Dedifferentiated amniotic fluid mesenchymal stem cell (primary cell): ENCODE results near the gene GATA3.
"Not testable (repeated sequence)": the region's sequence is repeated elsewhere in the genome, so short reads cannot be mapped to it uniquely, and the experiment has no call there.

Experiments used
- DNase-seq: peaks from one replicate; pipeline ENCODE4 v3.0.0-alpha.2; 2016; ENCODE audit errors: extremely low spot score

GATA3 gene

DNA sequence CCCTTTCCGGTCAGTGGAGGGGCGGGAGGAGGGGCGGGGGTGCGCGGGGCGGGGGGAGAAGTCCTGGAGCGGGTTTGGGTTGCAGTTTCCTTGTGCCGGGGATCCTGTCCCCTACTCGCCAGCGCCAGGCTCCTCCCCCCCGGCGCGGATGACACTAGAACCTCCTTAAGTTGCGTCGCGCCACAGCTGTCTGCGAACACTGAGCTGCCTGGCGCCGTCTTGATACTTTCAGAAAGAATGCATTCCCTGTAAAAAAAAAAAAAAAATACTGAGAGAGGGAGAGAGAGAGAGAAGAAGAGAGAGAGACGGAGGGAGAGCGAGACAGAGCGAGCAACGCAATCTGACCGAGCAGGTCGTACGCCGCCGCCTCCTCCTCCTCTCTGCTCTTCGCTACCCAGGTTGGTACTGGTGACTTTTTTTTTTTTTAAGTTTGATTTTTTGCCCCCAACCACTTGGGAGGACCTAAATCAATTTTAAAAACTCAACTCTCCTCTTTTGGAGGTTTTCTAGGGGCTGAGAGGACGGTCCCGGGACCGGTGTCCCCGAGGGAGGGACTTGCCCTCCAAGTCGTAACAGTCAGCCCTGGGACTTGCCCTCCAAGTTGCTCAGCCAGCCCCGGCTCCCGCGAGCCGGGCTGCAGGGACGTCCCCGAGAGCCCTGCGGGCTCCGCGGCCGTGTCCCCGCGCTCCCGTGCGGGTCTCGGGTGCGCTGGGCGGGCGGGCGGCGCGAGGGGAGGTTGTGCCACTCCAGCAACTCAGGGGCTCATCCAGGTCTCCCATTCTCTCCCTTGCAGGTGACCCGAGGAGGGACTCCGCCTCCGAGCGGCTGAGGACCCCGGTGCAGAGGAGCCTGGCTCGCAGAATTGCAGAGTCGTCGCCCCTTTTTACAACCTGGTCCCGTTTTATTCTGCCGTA, at the start of gene GATA3:
TSS of gene GATA3 (plus strand) at position 195 of the 914 bp plus-strand sequence. CDS start 968 bp downstream, outside the sequence.
- DNase-seq = no peak

DNA sequence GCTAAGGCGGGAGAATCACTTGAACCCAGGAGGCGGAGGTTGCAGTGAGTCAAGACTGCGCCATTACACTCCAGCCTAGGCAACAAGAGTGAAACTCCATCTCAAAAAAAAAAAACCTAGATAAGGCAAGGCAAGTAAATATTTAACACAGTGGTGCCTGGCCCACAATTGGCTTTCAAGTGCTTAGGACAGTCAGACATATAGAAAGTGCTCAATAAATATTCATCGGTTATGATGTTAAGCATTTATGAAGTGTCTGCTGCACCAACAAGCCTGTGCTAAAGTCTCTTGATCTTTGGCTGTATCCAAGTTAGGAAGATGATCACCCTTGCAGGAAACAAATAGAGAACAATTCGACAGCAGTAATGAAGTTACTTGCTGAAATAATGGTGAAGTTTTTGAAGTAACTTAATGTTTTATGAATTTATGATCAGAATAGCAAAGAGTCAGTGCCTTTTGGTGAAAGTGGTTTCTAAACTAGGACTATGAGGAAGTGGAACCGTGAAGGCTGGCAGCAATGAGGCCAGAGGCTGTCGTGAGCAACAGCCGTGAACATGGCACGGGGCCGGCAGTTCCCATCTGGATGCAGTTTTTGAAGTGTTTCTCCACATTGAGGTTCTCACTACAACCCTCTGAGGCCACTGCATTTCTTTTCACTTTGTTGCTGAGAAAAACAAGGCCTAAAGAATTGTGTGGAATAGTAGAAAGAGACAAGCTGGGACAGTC, 48.1 kb upstream of the GATA3 start:
- no peak for DNase-seq

DNA sequence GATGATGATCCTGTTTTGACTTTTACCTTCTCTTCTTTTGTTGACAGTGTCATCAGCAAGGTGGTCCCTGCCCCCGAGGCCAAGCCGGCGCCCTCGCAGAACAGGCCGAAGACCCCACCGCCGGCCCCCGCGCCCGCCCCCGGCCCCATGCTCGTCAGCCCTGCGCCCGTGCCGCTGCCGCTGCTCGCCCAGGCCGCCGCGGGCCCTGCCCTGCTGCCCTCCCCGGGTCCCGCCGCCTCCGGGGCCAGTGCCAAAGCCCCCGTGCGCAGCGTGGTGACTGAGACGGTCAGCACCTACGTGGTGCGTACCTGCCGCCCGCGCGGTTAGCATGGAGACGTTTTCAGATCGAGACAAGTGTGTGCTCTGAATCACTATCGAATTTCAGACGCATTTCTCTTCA, 45.5 kb upstream of the GATA3 start:
- no peak for DNase-seq

DNA sequence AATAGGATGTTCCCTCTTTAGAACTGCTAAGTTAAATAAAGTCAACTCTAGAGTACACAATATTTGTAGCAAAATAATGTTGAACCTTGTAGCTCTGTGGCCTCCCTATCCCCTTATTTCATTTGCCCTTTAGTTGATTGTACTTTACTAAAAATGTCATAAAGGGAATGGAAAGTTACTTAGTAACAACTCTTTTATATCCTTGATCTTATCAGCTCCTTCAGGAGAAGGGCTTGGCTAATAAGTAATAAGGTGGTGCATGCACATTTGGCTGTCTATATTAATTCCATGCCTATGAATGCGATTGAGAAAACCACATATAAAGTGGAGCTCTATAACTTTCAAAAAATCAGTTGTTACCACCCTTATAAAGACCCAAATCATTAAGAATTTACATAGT, 41.5 kb upstream of the GATA3 start:
- DNase-seq = no peak

DNA sequence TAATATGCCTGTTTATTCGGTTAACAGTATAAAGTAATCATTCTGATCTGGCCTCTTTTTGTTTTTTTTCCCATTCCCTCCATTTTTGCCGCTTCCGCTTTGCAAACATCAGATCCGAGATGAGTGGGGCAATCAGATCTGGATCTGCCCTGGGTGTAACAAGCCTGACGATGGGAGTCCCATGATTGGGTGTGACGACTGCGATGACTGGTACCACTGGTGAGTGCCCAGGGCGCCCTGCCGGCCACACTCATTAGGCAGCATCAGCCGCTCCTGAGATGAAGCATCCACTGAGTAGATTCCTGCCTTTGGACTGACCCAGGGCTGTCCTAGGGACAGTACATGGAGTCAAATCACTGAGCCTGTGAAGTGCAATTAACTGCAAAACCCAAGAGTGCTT, 40.9 kb upstream of the GATA3 start:
- no peak for DNase-seq

DNA sequence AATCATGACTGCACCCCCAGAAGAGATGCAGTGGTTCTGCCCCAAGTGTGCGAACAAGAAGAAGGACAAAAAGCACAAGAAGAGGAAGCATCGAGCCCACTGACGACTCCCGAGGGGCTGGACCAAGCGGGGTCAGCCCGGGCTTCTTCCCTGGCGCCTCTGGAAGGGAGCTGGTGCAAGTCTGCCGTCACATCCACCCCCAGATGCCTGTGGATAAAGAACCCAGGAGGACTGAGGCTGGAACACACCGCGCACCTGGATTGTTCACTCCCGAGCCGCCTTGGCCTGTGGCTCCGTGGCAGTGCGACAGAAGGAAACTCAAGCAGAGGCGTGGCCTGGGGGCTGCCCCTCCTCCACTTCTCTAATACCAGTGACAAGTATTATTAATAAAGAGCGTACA, 39.8 kb upstream of the GATA3 start:
- no peak for DNase-seq

DNA sequence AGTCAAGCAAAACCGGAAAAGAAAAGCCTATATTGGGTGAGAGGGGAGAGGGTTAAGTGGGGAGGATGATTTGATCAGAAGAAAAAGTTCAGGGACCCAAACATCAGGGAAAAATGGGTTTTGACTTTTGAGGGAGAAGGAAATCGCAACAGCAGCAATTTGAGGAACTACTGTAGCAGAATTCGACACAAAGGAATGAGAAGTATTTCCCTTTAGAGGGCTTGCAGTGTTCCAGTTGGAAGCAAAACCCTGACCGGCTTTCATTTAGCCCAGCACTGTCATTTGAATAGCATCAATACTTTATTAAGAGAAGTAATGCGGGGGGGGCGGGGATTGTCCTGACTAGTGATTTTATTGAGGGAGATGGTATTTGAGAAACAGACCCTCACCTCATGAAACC, 37.2 kb upstream of the GATA3 start:
- DNase-seq = peak; percentile 55

DNA sequence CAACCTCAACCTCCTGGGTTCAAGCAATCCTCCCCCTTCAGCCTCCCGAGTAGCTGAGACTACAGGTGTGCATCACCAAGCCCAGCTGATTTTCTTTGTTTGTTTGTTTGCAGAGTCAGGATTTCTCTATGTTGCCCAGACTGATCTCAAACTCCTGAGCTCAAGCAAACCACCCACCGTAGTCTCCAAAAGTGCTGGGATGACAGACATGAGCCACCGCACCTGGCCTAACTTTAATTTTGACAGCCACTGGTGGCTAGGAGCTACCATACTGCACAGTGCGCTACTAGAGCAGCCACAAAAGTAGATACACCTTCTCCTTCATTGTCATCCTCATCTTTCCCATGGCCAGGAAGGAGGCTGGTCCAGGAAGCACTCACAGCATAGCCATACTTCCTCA, 31.2 kb upstream of the GATA3 start:
- DNase-seq = no peak

DNA sequence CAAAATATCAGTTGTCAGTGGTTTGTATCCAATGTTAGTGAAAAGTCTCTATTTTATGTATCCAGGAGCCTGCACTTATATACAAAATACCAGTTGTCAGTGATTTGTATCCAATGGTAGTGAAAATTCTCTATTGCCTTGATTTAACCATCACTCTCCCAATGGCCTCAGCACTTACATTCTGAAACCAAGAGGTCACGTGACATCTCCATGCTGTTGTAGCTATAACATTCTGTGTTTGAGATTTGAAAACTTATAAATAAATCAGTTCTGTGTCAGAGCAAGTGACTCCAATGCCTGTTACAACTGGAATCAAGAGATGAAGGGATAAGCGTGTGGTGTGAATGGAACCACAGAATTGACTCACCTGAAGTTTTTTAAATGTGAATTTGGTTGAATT, 30.6 kb upstream of the GATA3 start:
- no peak for DNase-seq

DNA sequence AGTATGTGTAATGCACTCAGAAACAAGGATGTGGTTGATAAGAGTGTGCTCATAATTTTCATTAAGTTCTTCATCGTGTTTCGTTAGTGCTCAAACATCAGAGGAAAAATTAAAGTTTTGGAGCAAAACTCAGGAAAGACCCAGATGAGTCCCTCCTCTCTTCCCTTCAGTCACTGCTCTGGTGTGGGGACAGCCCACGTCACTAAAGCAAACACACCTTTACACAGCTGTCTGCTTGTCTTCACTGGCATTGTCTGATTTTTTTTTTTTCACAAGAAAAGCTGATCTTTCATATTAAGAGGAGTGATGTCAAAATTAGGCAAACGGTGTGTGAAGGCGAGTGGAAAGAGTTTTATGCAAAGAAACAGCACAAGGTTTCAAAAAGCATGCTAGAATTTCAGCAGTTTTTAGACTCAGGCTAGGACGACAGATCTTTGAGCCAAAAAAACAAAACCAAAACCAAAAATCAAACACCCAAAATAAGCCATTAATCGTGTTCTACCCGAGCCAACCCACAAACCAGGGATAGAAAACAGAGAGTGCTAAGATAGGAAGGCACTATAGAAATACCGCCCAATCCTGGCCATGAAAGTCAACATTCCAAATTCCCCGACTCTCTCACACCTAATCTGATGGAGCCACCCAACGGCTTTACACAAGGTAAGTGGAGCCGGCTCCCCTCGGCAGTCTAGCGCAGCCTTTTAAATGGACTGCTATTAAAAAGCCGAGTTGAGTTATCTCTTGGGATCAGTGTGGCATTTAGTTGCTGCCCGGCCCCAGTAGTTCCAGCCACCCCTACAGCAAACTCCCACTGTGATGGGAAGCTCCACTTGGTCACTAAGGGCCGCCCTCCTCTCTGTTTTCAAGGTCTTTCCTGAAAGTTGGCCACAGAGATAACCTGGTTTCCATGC, 27.9 kb upstream of the GATA3 start:
- no peak for DNase-seq

DNA sequence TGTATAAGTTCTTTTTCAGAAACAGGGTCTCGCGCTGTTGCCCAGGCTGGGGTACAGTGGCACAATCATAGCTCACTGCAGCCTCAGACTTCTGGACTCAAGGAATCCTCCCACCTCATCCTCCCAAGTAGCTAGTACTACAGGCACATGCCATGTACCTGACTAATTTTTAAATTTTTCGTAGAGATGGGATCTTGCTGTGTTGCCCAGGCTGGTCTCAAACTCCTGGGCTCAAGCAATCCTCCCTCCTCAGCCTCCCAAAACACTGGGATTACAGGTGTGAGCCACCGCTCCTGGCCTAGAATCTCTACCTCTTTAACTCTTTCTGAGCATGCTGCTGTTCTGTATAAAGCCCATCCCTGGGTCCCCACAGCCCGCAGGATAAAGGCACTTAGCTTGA, 23.3 kb upstream of the GATA3 start:
- not testable (repeated sequence) for DNase-seq

DNA sequence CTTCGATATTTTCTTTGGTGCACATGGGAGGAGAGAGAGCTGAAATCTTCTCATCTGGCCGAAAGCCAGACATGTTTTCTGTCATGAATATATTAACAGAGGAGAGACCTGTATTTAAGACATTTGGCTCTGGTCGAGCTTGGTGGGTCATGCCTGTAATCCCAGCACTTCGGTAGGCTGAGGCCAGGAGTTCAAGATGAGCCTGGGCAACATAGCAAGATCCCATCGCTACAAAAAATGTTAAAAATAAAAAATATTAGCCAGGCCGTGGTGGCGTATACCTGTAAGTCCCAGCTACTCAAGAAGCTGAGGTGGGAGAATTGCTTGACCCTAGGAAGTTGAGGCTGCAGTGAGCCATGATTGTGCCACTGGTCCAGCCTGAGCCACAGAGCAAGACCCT, 21.9 kb upstream of the GATA3 start:
- DNase-seq = no peak

DNA sequence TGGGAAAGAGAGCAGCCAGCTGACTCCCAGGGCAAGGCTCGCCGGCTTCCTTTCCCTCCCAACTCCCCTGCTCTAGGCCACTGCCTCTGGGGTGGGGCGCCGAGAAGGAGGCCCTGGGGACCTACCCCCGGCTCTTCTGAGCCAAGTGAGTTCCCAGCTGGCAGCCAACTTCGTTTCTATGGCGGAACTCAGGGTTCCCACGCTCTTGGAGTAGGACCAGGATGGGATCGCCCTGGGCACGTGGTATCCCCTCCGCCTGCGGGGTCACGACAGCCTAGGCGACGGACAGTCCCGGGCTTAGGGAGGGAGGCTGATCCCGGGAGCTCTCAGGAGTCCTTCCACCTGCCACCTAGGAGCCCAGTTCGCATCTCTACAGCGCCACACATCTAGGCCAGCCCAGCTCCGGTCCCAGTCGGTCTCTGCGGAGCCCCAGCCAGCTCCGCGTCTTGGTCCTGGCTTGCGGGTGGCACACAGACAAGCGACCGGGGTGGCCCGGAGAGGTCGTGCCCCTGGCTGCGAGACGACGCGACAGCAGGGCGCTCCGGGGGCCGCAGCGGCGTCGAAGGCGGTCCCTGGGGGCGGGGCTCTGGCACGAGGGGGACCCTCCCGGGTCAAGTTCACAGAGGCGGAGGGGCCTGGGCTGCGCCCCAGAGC, 20.5 kb upstream of the GATA3 start:
- DNase-seq = no peak

DNA sequence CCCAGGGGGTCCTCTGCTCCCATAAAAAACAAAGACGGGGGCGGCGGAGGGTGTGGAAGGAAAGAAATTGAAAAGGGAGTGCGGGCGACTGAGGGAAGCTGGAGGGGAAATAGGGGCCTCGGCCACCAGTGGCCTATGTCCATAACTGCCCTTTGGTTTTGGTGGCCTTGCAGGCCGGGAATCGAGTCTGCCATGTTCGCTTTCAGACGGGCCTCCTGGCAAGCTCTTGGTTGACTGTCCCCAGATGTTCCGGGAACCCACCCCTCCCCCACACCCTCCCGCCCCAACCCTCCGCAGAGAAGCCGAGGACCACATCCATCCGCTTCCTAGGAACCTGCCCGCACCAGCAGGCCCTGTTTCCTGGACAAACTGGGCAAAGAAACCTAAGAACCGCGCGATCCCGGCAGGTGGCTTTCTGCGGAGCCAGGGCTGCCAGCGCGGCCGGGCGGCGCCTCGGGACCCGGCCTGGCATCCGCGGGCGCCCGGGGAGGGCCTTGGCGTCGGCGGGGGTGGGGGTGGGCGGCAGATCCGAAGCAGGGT, 20.0 kb upstream of the GATA3 start:
- DNase-seq = no peak

DNA sequence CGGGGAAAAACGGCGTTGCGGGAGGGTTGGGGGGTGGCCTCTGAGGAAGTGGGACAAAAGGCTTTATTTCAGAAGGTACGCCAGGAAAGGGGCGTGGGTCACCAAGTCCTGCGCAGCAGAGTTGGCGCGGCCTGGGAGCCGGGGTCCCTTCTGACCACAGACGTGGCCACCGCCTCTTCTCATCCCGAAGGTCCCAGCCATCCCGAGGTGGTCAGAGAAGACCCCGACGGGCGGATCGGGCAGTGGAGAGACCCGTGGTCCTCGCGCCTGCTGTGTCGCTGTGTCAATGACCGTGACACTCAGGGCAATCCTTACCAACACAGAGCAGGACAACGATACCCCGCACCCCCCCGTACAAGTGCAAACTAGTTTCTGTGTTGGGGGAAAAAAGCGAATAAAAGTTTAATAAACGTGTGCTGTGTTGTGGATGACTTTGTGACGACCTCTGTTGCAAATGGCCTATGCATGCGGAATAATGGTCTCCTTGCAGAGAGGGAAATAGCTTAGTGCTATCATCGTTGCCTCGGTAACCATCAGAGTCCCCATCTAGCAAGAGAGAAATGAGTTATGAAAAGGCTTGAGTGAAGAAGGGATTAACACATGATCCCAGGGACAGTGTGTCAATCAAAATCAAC, 19.4 kb upstream of the GATA3 start:
- no peak for DNase-seq

DNA sequence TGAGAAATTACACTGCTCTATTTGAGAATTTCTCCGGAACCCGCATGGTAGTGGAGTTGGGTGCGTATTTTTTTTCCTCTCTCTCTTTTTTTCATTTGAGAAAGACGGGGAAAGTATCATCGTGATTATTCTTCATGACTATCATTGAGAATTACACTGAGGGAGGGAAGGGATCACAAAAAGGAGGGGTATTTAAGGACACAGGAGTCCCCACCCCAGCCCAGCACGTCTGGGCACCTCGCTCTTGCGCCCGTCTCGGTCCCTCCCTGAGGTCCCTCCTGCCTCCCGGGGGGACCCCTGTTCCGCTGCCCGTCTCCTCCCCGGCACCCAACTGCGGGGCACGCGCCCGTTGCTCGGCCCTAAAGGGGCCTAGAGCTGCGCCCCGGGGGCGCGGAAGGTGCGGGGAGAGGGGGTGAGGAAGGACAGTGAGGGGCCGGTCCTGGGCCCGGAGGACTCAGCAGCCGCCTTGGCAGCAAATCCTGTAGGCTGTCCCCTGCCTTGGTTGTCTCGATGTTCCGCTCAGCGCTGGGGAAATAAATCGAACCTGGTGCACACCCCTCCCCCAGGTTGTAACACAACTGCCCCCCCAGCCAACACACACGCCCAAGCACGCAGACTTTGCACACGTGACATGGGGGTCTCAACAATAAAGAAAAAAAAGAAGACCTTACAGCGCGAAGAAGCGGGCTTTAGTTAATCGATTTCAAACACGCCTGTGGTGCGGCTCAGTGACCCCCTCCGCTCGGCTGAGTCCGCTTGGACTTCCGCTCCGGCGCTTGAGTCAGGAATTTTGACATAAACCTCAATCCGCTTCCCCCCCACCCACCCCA, 18.6 kb upstream of the GATA3 start:
- no peak for DNase-seq

DNA sequence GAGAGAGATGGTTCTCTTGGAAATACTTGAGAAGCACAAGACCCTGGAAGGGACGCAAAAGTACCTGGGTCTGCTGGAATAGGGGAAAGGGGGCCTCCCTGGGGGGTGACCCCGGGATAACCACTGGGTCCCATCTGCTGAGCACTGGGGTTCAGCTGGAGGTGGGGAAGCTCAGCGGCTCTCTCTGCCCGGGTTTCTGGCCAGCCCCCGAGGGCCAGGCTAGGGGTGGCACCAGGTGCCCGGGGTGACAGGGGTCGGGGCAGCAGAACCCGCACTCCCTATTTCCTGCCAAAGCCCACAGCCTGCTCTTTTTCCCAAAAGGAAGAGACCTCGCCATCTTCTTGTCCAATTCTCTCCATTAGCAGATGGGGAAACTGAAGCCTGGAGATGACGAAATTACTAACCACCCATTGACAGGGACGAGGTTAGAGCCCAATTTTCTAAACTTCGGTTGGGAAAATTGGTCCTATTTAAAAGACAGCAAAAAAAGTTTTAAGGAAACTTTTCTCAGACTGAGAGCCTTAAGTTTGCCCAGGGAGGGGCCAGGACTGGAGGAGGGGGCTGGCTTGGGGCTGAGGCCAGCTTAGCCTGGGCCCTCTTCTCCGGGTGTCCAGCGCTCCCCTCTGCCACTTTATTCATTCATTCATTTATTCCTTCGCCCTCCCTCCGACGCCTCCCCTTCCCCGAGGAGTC, 17.8 kb upstream of the GATA3 start:
- DNase-seq = no peak

DNA sequence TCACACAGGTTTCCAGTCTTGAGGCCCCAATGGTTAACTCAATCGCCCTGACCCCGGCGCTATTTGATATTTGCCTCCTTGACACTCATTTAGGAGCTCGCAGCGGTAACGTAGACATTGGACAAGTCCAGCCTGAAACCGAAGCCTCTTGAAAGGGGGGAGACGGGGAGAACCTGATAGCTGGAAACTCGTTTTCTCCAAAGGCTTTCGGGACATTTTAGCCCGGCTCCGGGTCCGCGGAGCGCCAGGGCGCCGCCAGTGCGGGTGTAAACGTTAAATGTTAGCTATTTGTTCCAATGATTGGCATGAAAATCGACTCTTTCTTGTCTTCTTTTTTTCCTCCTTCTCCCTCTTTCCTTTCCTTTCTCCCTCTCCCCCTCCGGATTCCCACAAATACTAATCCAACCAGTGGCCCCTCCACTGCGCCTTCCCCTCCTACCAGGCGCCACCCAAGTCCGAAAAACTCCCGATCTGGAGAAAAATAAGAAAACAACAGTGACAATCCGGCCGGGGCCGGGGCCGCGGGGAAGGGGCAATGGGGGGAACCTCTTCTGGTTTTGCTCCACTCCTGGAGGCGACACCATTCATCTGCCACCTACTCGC, 17.2 kb upstream of the GATA3 start:
- DNase-seq = no peak
